ENCODE results near the gene ACRBP.
A peak's percentile ranks its signal among the peaks of the same experiment; 100 is the strongest.

Gene ACRBP

DNA sequence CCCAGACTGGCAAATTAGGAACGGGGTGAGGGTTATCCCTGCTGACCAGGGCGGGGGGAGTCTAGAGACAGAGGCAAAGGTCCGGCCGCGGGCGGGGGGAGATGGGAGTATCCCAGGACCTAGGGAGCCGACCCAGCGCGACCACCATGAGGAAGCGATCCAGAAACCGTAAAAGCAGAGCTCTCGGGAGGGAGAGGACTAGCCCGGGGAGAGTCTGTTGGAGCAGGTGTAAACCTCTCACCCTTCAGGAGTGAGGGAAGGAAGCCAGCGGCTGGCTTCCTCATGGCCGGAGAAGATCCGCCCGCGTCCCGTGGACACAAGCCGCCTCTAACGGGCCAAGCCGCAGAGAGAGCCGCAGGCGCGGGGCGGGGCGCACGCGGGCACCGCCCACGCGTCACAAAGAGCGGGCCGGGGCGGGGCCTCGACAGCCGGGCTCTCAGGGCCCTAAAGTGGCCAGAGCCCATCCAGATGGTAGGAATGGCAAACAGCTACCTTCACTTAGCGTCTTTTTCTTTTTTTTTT, at the start of gene ACRBP:
Gene ACRBP, minus strand, starts transcription at position 350 of the 522 bp plus-strand sequence. Its CDS starts 66 bp downstream, at position 284.
- no peak for DNase-seq

DNA sequence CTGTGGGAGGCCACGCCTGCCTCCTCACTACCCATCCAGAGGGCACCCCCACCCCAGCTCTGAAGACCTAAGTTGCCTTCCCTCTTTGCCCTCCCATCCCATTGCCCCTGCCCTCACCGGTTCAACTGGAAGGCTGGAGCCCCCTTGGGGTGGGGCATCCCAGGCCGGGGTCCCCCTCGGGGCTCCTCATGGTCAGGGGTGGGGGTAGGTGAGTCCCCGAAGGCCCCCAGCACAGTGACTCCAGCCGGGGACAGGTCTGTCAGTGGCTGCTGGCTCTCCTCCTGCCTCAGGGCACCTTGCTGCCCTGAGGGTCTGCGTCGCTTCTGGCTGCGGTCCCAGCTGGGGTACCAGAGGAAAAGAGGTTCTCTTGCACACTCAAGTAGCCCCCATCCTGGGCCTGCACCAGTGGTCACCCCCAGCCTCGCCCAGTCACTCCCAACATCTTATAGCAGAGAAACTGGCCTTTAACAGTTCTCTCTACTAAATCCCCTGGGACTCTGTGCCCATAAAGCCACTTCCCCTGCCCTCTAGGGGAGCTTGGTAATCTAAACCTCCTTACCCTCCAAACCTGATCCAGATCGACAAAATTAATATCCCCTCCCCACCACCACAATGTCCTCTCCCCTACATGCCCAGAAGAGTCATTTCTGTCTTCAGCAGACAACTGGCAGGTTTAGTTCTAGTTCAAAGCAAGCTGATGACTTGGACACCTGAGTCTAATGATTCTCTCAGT, 48.2 kb upstream of the ACRBP start:
- no peak for DNase-seq

DNA sequence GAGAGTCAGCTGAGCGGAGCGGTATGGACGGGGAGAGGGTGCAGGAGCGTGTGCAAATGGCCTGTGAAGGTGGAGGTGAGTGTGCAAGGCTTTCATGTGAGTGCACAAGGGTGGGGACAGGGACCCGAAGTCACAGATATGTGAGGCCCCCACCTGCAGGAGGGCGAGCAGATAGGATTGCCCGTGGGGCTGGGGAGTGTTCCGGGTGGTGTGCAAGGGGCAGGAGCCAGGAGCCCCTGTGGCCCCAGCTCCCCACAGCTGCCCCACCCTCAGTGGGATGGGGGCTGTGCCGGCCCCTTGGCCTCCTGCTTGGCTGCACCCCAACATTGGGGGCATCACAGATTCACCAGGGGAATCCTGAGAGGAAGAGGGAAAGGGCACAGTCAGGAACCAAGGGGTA, 47.5 kb upstream of the ACRBP start:
- DNase-seq = no peak

DNA sequence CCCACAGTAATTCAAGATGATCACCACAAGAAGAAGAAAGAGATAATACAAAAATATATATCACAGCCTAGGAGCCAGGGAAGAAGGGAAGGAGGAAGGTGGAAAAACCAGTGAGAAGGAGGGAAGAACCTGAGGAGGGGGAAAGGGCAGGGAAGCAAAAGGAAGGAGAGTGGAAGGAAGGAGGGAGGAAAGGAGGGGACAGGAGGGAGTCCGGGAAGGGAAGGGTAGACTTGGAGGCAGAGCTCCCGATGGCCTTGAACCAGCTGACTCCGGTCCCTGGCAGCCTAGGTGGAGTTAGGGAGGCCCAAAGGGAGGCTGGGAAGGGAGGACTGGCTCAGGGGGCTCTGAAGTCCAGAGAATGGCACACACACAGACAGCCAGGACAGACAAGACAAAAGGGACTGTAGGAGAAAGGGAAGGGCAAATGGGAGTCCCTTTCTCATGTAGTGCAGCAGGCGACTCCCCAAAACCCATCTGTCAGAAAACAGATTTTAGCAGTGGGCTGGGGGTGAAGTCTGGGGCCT, 46.7 kb upstream of the ACRBP start:
- no peak for DNase-seq

- DNase-seq = no peak
These were observed 45.7 kb upstream of the ACRBP start for GRCh38 chr12:6692888-6693287.

- no peak for DNase-seq
These were observed 44.2 kb upstream of the ACRBP start for GRCh38 chr12:6691473-6691872.

- peak; percentile 83 to 96 (median 91) for DNase-seq
These were observed 42.0 kb upstream of the ACRBP start, which contains the start of gene ZNF384 for GRCh38 chr12:6688999-6689882. Gene ZNF384 (minus strand): TSS chr12:6689375. CDS start chr12:6679520, 9,855 bp downstream.

DNA sequence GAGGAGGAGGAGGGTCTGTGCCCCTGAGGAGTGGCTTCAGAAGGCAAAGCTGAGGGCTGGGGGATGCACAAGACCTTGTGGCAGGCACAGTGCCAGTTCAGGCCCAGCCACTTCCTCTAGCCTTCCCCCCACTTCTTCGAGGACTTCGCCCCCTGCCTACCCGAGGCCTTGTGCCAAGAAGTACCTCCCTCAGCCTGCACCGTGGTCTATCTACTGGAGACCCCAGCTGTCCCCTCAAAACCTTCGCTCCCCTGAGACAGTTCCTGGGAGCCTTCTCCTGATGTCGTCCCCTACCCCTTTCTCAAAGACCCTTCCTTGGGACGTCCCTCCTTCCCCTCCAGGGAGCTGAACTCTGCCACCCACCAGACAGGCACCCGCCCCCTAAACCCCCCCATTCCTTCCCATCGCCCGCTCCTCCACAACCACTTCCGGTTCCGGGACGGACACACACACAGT, 41.3 kb upstream of the ACRBP start:
- DNase-seq = peak in 2 of 4 experiments; percentile 33 to 41

- no peak for DNase-seq
These were observed 38.6 kb upstream of the ACRBP start for GRCh38 chr12:6685814-6686213.

DNA sequence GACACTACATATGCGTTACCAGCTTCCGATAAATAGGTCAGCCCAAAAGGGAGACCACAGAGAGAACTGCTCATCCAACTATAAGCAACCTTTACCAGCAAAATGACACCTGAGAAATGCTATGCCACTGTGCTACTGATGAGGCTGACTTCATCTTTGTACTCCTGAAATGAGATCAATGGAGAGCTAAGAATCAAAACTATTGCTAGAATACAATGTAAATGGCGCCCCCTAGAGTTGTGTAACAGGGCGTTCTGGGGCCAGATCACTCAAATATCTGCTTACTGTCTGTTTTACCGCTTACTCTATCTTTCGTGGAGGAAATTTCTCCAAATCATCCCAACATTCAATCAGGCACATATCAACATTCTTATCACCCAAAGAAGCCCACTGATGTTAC, 37.4 kb upstream of the ACRBP start:
- no peak for DNase-seq

- no peak for DNase-seq
These were observed 29.7 kb upstream of the ACRBP start for GRCh38 chr12:6676962-6677361.

- no peak for DNase-seq
These were observed 24.9 kb upstream of the ACRBP start for GRCh38 chr12:6672143-6672542.

DNA sequence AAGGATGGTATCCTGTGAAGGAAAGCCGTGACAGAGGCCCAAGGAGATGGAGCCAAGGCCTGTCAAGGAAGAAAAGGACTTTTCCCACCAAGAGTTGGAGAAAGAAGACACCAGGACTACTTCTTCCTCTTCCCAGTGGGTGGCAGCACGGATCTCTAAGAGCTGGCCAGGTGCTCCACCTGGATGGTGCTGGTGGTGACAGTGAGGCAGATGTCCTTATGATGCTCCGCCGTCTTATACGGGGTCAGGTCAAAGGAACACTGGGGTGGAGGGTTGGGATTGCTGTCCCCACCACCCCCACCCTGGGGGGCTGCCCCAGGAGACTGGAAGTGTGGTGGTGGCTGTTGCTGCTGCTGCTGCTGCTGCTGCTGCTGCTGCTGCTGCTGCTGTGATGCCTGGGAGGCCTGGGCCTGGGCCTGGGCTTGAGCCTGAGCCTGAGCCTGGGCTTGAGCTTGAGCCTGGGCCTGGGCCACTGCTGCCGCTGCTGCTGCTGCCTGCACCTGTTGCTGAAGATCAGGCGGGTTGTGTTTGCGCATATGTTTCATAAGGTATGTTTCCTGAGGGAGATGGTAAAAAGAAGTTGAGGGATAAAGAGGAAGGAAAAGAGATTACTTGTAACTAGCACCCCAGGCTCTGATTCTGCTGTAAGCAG, 20.5 kb upstream of the ACRBP start:
- DNase-seq = no peak

DNA sequence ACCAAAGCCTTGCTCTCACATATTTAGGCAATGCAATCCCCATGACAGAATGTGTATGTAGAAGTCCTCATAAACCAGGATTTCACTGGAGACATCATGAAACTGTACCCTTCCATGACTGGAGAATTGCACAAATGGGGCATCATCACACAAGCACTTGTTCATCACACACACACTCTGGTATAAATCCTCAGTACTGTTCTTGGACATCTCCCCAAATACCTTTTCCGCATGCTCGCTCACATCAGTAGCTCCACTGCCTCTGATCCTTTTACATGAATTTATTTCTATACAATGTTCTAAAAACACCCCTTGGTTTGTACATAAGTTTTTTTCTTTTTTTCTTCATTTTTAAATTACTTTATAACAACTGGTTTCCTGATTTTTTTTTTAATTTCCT, 19.0 kb upstream of the ACRBP start:
- no peak for DNase-seq

GRCh38 chr12:6664902-6665301, 17.7 kb upstream of the ACRBP start:
- DNase-seq = no peak

DNA sequence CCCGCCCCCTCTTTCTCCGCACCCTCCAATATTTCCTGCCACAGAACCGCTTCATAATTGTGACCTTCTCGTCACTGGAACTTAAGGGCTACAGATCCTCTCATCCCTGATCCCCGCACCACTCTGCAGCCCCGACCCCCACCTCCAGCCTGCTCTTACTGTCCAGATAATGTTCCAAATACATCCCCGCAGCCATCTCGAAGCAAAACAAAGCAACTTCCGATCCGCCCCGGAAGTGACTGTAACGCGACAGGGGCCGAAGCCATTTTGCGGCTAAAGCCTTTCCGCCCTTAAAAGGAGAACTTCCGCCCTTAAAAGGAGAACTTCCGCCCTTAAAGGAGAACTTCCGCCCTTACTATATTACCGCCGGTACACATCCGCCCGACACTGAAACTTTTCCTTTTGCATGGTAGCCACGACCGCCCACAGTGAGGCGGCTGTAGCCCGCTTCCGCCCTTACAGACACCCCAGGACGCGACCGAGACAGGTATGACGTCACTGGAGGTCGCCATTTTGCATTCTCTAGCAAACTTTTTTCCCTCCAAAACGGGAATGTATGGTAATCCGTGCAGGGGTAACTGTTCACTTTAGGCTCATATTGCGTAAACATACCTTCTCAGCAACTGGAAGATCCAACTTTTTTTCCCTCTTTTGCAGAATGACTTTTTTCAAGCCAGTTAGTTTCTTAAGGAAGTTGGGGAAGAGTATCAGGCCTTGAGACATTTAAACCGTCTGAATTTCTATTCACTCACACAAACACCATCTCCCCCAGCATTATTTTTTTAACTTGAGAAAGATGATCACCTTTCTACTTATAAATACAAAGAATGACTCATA, 15.9 kb upstream of the ACRBP start, which contains the start of gene ING4:
Gene ING4, minus strand, starts transcription at position 214 of the 837 bp plus-strand sequence. Its CDS starts 18 bp downstream, at position 196.
- DNase-seq = peak; percentile 76 to 95 (median 92)

GRCh38 chr12:6662602-6662905, 15.3 kb upstream of the ACRBP start:
- DNase-seq = no peak

DNA sequence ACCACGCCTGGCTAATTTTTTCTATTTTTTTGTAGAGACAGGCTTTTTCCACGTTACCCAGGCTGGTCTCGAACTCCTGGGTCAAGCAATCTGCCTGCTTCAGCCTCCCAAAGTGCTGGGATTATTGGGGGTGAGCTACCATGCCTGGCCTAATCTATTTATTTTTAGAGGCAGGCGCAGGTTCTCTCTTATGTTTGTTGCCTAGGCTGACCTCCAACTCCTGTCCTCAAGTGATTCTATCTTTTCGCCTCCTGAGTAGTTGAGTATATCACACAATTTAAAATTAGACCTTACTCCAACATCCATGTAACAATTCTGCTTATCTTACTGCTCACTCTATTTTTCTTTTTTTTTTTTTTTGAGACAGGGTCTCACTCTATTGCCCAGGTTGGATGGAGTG, 6.8 kb upstream of the ACRBP start:
- DNase-seq = no peak

- DNase-seq = no peak
These were observed 6.1 kb upstream of the ACRBP start for GRCh38 chr12:6653342-6653741.

- DNase-seq = no peak
These were observed 5.2 kb upstream of the ACRBP start for GRCh38 chr12:6652391-6652790.

DNA sequence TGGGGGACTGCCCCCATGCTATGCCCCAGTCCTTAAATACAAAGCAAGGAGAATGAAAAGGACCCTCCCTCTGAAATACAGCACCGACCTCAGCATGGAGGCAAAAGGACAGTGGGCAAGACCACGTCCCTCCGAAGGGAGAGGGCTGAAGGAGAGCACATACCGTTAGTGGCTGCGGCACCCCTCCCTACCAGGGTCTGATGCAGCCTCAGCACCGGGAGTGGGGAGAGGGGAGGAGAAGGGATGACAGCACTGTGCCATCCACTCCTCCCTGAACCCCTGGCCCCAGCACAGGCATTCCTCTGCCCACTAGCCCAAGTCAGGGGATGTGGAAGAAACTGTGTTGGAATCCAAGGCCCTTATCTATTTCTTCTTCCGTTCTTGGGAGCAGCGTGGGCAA, 3.6 kb upstream of the ACRBP start:
- no peak for DNase-seq

Data from activated CD4-positive, CD25-positive, alpha-beta regulatory T cell (primary cell).